Measurements from ENCODE around the gene SRF.
A peak's percentile ranks its signal among the peaks of the same experiment; 100 is the strongest.

SRF gene

DNA sequence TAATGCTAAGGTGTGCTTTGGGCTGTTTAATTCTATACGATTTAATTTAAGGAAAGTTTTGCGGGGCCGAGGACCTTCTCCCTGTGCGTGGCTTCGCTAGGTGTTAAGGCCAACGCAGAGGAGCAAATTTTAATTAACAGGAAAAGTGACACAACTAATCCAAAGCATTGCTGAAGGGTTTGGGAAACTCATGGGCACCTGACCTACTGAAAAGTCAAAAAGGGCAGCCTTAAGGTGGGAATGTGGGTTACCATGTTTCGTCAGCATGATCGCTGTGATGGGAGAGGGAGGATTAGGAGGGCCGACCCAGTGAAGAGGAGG, 10.5 kb downstream of the SRF start:
- TF ChIP-seq, protein P1, sequence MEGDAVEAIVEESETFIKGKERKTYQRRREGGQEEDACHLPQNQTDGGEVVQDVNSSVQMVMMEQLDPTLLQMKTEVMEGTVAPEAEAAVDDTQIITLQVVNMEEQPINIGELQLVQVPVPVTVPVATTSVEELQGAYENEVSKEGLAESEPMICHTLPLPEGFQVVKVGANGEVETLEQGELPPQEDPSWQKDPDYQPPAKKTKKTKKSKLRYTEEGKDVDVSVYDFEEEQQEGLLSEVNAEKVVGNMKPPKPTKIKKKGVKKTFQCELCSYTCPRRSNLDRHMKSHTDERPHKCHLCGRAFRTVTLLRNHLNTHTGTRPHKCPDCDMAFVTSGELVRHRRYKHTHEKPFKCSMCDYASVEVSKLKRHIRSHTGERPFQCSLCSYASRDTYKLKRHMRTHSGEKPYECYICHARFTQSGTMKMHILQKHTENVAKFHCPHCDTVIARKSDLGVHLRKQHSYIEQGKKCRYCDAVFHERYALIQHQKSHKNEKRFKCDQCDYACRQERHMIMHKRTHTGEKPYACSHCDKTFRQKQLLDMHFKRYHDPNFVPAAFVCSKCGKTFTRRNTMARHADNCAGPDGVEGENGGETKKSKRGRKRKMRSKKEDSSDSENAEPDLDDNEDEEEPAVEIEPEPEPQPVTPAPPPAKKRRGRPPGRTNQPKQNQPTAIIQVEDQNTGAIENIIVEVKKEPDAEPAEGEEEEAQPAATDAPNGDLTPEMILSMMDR (conservative IDR thresholded peaks at IDR 0.05): no peak
- peak overlapping the region; percentile 75 for H3K27ac ChIP-seq

DNA sequence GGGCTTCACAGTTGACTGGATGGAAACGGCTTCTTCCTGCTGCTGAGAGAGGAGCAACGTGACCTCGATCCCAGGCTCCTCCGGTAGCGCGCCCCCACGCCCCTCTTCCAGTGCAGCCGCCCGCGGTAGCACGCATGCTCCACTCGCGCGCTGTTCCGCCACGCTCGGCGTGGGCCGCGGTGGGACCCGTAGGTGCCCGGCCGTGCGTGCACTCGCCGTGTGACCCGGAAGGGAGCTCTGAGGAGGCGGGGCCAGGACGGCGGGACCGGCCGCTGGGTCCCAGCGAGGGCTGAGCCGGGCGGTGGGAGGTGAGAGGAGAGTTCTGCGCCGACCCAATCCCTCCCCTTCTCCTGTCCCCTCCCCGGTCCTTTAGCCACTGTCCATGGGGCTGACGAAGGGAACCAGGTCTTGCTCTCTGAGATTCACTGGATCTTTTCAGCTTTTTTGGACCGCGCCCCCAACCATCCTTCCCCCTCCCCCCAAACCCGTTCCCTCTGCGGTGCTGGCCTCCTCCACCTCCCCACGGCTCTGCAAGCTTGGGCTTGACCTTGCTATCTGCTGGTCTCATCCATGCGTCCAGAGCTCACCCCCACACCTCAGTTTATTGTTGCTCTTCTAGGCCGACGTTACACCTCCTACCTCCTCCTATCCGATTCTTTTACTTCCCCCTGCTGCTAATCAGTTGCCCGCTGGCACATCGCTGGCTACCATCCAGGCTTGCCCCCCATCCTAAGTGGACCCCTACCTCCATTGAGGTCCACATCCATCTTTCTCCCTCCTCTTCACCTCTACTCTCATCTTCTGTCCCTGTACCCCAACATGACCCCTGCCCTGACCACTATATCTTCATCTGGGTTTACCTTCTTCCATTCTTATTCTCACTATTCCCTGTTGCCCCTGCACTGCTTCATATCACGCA, 11.1 kb downstream of the SRF start, which contains the start of gene CUL9:
Gene CUL9 (plus strand): TSS at position 255 of the 919 bp plus-strand sequence. CDS start 2,115 bp downstream, outside the sequence.
- TF ChIP-seq, protein P1 (conservative IDR thresholded peaks at IDR 0.05): no peak
- peak within 1 kb of the TSS; percentile 75 for H3K27ac ChIP-seq

DNA sequence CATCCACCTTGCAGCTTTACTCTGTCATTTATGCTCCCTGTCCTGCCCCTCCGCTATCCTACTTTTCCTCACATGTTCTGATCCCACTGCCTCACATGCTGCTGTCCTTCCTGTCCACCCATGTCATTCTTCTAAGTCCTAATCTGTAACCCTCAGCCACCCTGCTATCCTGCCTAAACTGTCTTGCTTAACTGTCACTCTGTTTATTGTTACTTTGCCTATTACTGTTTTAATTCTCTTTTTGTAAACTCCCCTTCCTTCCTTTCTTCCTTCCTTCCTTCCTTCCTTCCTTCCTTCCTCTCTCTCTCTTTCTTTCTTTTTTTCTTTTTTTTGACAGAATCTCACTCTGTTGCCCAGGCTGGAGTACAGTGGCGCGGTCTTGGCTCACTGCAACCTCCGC, 12.4 kb downstream of the SRF start:
- TF ChIP-seq, protein P1 (conservative IDR thresholded peaks at IDR 0.05): no peak
- H3K27ac ChIP-seq: peak overlapping the region; percentile 75; the same call in 1 of the 2 replicates

GRCh38 chr6:43184268-43184985, 13.4 kb downstream of the SRF start:
- TF ChIP-seq, protein P1 (conservative IDR thresholded peaks at IDR 0.05): no peak
- H3K27ac ChIP-seq: no peak overlapping the region

- TF ChIP-seq, protein P1 (conservative IDR thresholded peaks at IDR 0.05): no peak
Measured at GRCh38 chr6:43185391-43185985, 14.4 kb downstream of the SRF start.

DNA sequence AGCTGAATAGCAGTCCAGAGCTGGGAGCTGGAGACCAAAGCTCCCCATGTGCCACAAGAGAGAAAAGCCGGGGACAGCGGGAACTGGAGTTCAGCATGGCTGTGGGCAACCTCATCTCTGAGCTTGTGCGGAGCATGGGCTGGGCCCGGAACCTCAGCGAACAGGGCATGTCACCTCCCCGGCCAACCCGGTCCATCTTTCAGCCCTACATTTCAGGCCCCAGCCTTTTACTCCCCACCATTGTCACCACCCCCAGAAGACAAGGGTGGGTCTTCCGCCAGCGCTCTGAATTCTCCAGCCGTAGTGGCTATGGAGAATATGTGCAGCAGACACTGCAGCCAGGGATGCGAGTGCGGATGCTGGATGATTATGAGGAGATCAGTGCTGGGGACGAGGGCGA, 14.9 kb downstream of the SRF start:
- no peak overlapping the region for H3K27ac ChIP-seq
- TF ChIP-seq, protein P1 (conservative IDR thresholded peaks at IDR 0.05): no peak

More at GRCh38 chr6:43185391-43185985, 14.4 kb downstream of the SRF start:
- H3K27ac ChIP-seq: no peak overlapping the region

DNA sequence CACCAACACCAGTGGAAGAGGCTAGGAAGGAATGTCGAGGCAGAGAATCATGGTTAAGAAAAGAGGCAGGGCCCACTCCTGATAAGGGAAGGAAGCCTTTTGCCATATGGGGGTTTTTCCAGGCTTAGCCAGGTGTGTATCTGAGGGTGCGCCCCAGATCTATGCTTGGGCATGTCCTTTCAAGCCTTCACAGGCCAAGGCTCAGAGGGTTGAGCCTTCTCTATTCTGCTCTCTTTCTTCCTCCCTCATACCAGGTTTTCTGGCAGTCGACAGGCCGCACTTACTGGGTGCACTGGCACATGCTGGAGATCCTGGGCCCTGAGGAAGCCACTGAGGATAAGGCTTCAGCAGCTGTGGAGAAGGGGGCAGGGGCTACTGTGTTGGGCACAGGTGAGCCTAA, 15.6 kb downstream of the SRF start:
- H3K27ac ChIP-seq: no peak overlapping the region
- TF ChIP-seq, protein P1 (conservative IDR thresholded peaks at IDR 0.05): no peak
